Left hindlimb (tissue), 1 donor: ENCODE results near the gene KLF1.
"Not testable (repeated sequence)": the region's sequence is repeated elsewhere in the genome, so short reads cannot be mapped to it uniquely, and the experiment has no call there.

ENCODE experiments used
- DNase-seq: peaks from one replicate; pipeline ENCODE4 v3.0.0-alpha.2; 2018

KLF1 gene

DNA sequence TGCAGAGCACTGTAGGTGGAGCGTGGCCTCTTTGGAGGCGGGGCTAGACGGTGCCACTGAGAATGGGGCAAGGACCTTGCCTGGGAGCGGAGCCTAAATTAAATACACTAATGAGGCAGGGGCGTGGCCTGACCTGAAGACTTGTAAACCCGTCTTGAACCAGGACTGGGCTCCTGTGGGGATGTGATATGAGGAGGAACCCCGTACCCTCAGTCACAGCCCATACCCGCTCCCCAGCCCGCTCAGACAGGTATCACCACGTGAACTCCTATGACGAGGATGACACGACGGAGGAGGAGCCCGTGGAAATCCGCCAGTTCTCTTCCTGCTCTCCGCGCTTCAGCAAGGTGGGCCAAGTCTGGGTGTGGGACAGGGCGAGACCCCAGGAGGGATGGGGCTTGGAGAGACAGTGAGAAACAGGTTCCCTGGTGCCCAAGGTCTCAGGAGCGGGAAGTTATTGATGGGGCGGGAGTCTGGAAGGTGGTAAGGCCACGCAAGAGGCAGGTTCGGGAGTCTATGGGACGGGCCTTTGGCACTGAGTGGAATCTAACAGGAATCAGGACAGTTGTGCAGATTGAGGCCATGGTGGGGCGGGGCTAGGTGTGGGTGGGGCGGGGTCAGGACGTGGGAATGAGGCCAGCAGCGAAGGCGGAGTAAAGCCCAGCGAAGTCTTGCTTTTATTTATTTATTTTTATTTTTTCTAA lies 20.4 kb downstream of the KLF1 start:
- DNase-seq, result no peak

DNA sequence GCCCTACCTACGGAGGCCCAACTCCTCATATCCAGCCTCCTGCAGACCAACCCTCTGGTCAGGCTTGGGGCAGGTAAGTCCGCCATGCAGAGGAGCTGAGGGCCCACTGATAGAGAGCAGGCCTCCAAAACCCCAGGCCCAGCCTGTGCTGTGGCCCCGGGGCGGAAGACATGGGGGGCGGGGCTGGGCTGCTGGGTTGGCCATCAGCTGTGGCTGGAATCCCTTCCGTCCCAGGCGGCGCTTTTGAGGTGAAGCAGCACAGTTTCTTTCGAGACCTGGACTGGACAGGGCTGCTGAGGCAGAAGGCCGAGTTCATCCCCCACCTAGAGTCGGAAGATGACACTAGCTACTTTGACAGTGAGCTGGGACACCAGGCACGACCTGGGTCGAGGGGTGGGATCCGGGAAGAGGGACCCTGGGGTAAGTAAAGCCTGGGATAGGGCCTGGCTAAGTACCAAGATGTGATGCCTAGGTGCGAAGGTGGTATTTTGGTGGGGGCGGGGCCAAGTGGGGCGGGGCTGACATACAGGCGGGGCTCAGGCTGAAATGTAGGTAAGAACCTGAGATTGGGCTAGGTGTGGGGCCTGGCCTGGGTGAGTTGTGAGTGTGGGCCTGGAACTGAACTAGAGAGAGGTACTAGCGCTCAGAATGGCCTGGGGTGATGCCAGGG lies 21.1 kb downstream of the KLF1 start:
- DNase-seq, result no peak

DNA sequence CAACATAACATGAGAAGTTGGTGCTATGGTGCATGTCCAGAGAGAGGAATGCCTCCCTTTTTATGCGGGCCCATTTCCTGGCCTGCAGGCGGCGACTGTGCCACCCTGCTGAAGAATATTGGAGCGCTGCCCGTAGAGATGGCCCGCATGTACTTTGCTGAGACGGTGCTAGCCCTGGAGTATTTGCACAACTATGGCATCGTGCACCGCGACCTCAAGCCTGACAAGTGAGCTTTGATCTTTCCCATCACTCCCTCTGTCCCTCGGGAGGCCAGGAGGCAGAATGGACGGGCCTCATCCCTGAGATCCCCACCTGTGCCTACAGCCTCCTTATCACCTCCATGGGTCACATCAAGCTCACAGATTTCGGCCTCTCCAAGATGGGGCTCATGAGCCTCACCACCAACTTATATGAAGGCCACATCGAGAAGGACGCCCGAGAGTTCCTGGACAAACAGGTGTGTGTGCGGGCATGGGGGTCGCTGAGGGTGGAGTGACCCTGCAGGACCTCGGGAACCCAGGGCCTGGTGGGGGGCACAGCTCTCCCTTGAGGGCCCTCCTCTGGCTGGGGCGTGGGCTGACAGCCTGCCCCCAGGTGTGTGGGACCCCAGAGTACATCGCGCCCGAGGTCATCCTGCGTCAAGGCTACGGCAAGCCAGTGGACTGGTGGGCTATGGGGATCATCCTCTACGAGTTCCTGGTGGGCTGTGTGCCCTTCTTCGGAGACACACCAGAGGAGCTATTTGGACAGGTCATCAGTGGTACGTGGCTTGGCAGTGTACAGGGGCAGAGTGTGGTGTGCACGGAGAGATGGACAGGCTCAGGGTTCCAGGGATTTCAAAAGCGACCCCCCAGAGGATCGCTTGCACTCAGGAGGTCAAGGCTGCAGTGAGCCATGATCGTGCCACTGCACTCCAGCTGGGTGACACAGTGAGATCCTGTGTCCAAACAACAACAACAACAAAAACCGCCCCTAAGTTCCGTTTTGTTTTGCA lies 22.0 kb downstream of the KLF1 start:
- no peak for DNase-seq

DNA sequence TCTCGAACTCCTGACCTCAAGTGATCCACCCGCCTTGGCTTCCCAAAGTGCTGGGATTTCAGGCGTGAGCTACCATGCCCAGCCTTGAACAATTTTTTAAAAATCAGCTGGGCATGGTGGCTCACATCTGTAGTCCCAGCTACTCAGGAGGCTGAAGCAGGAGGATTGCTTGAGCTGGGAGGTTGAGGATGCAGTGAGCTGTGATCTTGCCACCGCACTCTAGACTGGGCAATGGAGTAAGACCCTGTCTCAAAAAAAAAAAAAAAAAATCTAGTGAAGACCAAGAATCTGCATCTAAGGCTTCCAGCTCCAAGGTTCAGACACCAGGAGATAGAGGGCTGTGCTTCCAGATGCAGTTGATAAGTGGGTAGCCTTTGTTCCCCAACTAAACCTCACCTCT lies 22.9 kb downstream of the KLF1 start:
- no peak for DNase-seq

DNA sequence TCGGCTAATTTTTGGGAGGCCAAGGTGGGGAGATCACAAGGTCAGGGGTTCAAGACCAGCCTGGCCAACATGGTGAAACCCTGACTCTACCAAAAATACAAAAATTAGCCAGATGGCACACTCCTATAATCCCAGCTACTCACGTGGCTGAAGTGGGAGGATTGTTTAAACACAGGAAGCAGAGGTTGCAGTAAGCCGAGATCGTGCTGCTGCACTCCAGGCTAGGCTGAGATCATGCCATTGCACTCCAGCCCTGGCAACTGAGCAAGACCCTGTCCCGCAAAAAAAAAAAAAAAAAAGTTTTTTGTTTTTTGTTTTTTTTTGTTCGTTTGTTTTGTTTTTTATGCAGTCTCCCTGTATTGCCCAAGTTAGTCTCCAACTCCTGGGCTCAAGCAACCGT lies 27.5 kb downstream of the KLF1 start:
- no peak for DNase-seq

DNA sequence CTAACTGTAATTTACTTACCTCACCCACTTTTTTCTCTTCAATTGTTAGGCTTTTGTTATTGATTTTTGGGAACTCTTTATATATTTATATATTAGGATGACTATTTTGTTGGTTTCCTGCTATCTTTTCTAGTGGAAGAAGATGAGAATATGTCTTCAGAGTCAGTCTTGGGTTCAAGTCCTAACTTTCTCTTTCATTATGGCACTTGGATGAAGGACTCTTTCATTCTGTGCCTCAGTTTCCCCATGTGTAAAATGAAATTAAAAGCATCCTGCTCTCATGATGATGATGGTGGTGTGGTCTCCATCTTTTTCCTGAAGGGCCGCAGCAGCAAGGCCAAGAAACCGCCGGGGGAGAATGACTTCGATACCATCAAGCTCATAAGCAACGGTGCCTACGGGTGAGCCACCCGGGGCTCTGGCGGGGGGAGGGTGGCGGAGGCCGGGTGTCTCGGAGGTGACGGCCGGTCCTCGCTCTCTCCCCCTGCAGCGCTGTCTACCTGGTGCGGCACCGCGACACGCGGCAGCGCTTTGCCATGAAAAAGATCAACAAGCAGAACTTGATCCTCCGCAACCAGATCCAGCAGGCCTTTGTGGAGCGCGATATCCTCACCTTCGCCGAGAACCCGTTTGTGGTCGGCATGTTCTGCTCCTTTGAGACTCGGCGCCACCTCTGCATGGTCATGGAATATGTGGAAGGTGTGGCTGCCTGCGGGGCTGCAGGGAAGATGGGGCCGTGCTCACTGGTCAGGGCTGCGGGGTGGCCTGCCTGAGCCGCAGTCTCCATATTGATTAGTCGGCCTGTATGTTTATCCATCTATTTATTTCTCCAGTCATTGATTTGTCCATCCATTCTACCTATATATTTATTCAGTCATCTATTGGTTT lies 28.7 kb downstream of the KLF1 start:
- no peak for DNase-seq

DNA sequence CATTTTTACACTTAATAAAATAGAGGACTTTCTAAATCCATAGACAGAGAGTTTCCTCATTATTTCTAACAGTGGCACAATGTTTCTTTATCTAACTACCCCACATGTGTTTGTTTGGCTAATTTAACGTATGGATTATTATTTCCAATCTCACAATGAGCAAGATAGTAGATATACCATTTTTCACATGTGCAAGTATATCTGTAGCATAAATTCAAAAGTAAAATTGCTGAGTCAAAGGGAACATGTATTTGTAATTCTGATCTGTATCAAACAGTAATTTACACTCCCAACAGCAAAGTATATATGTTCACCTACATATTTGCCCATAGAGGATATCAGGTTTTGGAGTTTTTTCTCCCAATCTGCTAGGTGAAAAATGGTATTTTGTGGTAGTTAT lies 30.3 kb downstream of the KLF1 start:
- no peak for DNase-seq

DNA sequence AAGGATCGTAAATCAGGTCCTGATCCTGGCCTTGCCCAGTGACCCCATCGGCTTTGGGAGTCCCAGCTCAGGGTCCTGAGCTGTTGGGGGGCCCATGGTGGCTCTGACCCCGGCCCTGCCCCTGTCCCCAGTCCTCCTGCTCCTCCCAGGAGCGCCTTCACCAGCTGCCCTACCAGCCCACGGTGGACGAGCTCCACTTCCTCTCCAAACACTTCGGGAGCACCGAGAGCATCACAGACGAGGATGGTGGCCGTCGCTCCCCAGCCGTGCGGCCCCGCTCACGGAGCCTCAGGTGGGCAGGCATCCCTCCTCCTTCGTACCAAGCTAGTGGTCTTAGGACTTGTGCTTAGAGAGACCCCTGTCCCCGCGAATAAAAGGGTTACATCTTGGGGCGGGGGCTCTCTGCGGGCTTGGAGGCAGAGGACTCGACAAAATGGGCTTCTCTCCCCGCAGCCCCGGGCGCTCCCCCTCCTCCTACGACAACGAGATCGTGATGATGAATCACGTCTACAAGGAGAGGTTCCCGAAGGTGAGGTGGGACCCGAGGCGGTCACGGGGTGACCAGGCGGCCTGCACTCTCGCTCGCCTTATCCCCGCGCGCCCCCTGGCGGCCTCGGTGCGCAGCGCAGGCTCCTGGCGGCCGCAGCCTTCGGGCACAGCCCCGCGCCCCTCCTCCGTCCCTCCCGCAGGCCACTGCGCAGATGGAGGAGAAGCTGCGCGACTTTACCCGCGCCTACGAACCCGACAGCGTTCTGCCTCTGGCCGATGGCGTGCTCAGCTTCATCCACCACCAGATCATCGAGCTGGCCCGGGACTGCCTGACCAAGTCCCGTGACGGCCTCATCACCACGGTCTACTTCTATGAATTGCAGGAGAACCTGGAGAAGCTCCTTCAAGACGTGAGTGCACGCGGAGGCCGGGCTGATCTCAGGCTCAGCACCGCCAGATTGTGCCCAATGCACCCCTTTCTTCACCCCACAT lies 39.6 kb downstream of the KLF1 start:
- peak; percentile 86 for DNase-seq

DNA sequence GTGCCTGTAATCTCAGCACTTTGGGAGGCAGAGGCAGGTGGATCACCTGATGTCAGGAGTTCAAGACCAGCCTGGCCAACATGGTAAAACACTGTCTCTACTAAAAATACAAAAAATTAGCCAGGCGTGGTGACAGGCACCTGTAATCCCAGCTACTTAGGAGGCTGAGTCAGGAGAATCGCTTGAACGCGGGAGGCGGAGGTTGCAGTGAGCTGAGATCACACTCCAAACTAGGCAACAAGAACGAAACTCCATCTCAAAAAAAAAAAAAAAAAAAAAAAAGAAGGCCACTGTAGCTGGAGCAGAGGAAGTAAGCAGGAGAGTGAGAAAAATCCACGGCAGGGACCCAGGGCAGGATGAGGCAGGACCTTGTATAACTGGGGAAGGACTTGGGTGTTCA lies 40.4 kb downstream of the KLF1 start:
- DNase-seq, result not testable (repeated sequence)

DNA sequence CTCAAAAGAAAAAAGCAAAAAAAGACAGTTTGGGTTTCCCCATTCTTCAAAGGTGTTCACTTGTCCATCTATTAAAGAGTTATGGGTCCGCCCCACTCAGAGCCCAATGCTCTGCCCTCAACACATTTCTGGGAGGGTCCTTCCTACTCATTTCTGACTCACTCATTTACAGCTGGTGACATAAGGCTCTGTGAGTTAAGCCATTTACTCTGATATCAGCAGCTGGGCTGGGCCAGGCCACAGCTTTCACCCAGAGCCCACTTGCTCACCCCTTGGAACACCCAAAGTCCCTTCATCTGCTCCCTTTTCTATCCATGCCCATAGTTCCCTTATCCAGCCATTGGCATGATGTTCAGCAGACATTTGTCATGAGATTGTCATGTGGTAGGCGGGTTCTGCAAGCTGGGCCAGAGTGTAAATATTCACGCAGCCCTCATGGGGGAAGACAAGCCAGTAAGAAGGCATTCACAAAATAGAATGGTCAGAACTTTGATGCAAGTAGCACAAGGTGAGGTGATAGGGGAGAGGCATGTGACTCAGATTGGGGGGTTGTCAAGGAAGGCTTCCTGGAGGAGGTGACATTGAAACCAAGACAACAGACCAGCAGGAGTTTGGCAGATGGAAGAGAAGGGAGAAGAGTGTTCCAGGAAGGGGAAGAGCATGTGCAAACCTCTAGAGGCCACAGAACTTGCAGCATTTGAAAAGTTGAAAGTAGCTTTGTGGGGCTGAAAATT lies 42.8 kb downstream of the KLF1 start:
- DNase-seq, result no peak

DNA sequence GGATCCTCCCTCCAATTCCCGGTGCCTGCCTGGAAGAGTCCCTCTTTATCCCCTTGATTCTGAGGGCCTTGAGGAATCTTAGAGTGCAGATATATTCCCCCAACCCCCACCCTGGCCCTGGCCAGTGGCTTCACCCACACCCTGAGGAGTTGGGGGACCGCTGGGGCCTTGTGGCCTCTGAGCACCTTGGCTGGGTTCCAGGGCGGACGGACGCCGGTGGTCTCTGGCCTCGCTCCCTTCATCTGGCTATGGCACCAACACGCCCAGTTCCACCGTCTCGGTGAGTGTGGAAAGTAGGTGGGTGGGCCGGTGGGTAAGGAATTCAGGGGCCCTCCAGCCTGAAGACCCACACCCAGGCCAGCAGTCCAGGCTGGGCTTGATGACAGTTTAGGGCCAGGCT lies 43.7 kb downstream of the KLF1 start:
- no peak for DNase-seq

DNA sequence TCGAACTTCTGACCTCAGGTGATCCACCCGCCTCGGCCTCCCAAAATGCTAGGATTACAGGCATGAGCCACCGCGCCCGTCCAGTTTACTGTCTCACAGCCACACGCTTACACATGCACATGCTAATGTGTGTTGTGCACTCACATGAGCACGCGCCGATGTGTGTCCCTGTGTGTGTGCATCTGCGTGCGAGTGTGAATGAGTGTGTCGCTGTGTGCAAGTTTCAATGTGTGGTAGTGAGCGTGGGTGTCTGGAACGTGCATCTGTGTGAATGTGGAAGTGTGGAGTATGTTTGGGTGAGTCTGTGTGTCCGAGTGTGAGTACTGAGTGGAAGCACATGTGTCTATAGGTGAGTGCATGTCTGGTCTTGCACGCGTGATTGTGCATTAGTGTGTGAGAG lies 44.5 kb downstream of the KLF1 start:
- no peak for DNase-seq

DNA sequence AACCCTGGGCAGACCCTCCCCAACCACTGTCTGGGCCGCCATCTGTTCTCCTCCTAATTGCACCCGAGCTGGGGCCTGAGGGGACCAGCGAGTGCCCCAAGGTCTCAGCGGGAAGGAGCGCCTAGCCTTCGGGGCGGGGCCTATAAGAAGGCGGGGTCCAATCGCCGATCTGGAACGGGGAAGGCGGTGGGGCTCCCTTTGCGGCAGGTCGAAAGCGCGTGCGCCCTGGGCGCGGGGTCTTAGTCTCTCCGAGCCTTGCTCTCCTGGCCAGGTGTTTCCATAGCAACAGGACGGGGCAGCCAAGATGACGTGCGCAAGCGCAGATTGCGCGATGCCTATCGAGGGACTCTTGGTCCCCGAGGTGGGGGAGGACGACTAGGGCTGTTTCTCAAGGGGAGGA lies 45.9 kb downstream of the KLF1 start:
- peak; percentile 54 for DNase-seq

DNA sequence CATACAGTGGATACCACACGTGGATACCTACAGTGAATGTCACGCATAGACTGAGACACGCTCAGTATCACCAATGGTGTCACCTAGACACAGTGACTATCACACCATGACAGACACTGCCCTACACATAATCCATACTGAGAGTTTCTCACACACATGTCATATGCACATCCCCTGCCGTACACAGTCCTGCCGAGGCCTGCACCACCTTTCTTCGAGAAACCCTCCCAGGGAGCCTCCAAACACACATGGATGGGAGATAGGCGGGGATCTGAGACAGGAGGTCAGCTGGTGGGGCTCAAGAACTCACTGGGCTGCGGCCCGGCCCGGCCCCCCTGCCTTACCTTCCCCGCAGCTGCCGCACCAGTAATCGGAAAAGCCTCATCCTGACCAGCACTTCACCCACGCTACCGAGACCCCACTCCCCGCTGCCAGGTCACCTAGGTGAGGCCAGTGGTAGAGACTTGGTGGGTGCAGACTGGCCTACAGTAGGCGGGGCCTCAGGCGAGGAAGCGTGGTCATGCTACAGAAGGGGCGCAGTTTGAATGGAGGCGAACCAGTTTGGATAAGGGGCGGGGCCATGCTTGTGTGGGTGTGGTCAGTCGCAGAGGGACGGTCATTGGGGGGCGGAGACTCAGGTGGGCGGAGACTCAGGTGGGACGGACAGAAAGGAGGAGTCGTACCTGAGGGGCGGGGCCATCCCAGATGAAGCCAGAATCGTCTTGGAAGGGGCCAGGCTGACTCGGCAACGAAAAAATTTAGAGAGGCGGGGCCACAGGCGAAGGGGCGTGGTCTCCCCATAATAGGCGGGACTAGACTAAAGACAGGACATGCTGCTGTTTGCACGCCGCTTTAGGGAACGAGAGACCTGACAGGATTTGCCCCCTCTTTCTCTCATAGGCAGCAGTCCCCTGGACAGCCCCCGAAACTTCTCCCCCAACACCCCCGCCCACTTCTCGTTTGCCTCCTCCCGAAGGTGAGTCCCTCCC lies 46.6 kb downstream of the KLF1 start:
- DNase-seq, result no peak

DNA sequence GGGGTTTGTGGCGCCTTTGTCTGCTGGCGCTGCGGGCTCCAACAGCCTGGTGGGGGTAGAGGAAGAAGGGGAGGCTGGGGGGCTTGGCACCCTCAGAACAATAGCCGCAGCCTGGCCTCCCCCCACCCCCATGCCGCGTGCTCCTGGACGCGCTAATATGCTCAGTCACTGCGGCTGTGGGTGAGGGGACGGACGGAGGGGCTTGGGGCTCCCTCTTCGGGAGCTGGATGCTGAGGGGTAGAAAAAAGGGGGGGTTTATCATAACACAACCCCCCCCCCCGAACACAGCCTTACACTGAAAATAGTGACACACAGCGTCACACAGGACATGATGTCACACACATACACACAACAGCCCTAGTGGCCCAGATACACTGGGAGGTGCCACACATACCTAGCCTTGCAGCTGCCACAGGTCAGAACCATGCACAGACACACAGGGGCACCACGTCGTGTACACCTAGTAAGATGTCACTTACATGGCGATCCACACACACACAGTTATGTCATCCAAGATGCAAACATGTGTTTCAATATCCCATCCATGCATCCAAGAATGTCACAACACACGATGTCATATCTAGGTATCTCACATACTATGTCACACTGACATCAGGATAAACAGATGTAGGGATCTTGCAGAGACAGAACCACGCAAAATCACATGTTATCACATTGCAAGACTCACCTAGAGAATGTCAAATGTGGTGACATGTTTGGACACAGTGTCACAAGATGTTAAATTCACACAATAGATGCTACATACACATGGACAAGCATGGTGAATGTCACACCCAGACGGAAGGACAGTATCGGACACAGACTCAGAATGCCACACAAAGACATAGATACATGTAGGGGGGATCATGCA lies 47.9 kb downstream of the KLF1 start:
- no peak for DNase-seq

DNA sequence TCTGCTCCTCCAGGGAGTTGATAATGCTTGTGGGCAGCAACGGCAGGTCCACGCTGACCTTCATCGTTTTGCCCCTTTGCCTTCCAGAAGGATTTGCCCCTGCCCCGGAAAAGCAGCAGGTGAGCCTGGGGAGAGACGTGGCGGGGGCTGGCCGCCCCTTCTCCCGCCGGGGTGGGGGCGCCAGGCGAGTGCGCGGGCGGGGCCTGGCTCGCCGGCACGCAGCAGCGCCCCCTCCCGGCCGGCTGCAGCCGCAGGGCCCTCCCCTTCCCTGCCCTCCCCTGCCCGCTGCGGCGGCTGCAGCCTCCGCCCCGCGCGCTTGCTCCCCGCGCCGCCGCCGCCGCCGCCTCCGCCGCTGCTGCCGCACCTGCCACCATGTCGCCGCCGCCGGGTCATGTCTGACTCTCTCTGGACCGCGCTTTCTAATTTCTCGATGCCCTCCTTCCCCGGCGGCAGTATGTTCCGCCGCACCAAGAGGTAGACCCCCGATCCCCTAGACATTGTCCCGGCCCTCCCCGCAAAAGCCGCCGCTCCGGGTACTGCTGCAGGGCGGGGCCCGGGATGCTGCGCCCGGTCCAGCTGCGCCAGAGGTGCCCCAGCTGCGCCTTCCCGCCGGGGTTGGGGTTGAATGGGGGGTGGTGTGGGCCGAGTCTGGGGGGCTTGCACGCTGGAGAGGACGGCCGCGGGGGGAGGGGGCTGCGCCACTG lies 48.7 kb downstream of the KLF1 start, which contains the start of gene MAST1:
Gene MAST1 (plus strand): TSS at position 334 of the 704 bp plus-strand sequence. CDS start 58 bp downstream, at position 392.
- no peak for DNase-seq

DNA sequence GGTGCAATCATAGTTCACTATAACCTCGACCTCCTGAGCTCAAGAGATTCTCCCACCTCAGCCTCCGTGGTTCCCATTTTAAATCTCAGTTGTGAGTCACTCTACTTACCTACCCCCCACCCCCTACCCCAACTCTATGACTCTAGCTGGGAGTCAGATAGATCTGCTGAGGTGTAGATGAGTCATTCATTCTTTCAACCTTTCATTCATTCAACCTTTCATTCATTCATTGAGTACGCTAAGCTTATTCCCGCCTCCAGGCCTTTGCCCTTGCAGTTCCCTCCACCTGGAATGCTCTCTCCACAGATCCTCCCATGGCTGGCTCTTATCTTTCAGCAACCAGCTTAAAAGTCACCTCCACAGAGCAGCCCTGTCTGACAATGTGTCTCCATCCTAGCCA lies 49.8 kb downstream of the KLF1 start:
- no peak for DNase-seq

DNA sequence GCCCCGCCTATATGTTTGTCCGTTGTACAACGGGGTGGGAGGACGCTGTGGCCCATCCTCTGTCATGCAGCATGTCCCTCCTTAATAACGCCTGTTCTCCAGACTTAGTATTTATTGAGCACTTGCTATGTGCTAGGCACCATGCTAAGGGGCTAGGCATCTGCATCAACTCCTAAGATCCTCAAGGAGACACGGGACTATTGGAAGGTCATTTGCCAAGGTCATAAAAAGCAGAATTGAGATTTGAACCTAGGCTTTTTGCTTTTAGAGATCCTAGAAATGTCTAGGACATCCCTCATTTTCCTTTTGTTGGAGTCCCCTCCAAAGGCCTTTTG lies 50.5 kb downstream of the KLF1 start:
- DNase-seq, result no peak
